ENCODE data around the gene MTHFS.

The MTHFS gene

DNA sequence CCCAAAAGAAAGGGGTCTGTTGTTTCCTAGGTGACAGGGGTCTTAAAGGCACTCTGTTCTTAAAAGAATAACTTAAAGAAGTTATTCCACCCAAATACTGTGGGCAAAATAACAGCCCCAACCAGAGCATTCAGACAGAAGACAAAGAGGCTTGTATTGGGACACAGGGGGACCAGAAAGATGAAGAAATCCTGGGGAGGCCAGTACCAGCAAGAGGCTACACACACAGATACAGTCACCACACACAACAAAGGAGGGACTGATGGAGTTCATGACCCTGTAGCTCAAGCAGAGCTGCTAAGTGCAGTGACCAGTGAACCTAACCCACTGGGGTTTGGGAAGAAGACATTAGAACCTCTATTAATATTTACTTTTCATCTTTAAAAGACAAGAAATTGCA, 59.0 kb downstream of the MTHFS start:
- H3K9me3 Mint-ChIP-seq = no peaks in the 10 kb centered on the region
- H3K36me3 Mint-ChIP-seq (ENCODE audit: low read depth) = peaks cover 41% of the 10 kb centered on the region
- no peaks in the 10 kb centered on the region for H3K4me1 Mint-ChIP-seq
- no peaks in the 10 kb centered on the region for H3K27me3 Mint-ChIP-seq (ENCODE audit: low read depth)
- no peak for TF ChIP-seq CTCF (IDR thresholded peaks at IDR 0.05; ENCODE audit: unreplicated experiment in 3 of 3)
- H3K27ac Mint-ChIP-seq = no peak overlapping the region
- no peak overlapping the region for H3K4me3 Mint-ChIP-seq

- no peak for TF ChIP-seq CTCF (IDR thresholded peaks at IDR 0.05; ENCODE audit: unreplicated experiment in 3 of 3)
- no peak overlapping the region for H3K4me3 Mint-ChIP-seq
- no peaks in the 10 kb centered on the region for H3K27me3 Mint-ChIP-seq (ENCODE audit: low read depth)
- H3K36me3 Mint-ChIP-seq (ENCODE audit: low read depth) = peaks cover 47% of the 10 kb centered on the region
- no peaks in the 10 kb centered on the region for H3K4me1 Mint-ChIP-seq
- H3K9me3 Mint-ChIP-seq = no peaks in the 10 kb centered on the region
- no peak overlapping the region for H3K27ac Mint-ChIP-seq
Measured at GRCh38 chr15:79834495-79834894, 62.3 kb downstream of the MTHFS start.

DNA sequence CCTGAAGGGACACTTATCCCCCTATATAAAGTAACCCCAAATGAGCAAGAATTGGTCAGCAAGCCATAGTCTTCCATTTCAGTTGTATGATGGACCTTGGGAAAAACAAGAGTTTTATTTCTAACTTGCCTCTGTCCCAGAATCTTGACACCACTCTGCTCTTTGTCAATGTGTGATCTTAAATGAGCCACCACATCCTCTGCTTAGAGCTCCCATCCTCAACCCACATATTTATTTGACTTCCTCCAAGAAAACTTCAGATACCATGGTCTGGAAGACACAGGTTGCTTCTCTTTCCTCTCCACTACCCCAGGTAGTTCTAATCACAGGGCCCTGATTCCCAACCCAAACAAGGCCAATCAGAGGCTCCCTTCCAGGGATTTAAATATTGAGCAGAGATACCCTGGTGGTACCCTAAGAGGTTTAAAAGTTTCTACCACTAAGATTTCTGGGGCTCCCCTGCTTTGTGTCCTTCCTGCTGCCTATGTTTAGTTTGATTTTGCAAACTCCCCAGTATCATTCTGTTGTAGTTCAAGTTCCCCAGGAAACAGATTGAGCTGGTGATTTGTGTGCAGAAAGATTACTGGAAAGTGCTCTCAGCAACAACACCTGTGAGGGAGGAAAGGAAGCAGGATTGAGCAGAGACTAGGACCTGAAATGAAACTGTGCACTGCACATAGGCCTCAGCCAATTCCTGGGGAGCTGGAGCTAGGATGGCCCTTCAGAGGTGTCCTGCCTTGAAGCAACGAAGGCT, 64.3 kb downstream of the MTHFS start:
- Mint-ChIP-seq H3K27ac (no peak overlapping the region), H3K27me3 (ENCODE audit: low read depth) (no peaks in the 10 kb centered on the region), H3K4me3 (no peak overlapping the region), H3K4me1 (no peaks in the 10 kb centered on the region), H3K9me3 (peaks cover 4% of the 10 kb centered on the region), H3K36me3 (ENCODE audit: low read depth) (peaks cover 41% of the 10 kb centered on the region)
- TF ChIP-seq CTCF (IDR thresholded peaks at IDR 0.05; ENCODE audit: unreplicated experiment in 3 of 3) = no peak

DNA sequence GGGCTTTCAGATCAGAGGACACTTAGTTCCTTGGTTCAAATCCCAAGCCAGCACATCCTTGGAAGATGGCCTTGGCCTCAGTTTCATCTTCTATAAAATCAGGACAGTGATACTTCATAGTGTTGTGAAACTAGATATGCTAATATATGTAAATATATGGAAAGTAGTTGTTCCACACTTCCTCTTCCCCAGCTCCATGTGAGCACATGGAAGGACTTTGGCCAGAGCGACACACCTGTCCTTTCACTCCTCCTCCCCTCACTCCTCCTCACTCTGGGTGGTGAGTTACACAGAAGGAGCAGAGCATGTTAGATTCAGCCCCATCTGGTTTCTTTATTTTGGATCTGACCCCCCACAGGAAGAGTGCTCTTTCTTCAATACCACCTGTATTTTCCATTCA, 65.2 kb downstream of the MTHFS start:
- TF ChIP-seq CTCF (IDR thresholded peaks at IDR 0.05; ENCODE audit: unreplicated experiment in 3 of 3) = no peak
- peaks cover 4% of the 10 kb centered on the region for H3K9me3 Mint-ChIP-seq
- H3K27ac Mint-ChIP-seq = no peak overlapping the region
- H3K27me3 Mint-ChIP-seq (ENCODE audit: low read depth) = no peaks in the 10 kb centered on the region
- no peaks in the 10 kb centered on the region for H3K4me1 Mint-ChIP-seq
- no peak overlapping the region for H3K4me3 Mint-ChIP-seq
- peaks cover 44% of the 10 kb centered on the region for H3K36me3 Mint-ChIP-seq (ENCODE audit: low read depth)

- Mint-ChIP-seq H3K9me3 (peaks cover 4% of the 10 kb centered on the region), H3K4me3 (no peak overlapping the region), H3K27me3 (ENCODE audit: low read depth) (no peaks in the 10 kb centered on the region), H3K27ac (no peak overlapping the region), H3K4me1 (peaks cover 7% of the 10 kb centered on the region), H3K36me3 (ENCODE audit: low read depth) (peaks cover 48% of the 10 kb centered on the region)
- no peak for TF ChIP-seq CTCF (IDR thresholded peaks at IDR 0.05; ENCODE audit: unreplicated experiment in 3 of 3)
Measured at GRCh38 chr15:79829950-79830349, 66.9 kb downstream of the MTHFS start.

- TF ChIP-seq CTCF (IDR thresholded peaks at IDR 0.05; ENCODE audit: unreplicated experiment in 3 of 3) = no peak
- H3K27ac Mint-ChIP-seq = no peak overlapping the region
- peaks cover 36% of the 10 kb centered on the region for H3K36me3 Mint-ChIP-seq (ENCODE audit: low read depth)
- peaks cover 4% of the 10 kb centered on the region for H3K9me3 Mint-ChIP-seq
- no peaks in the 10 kb centered on the region for H3K27me3 Mint-ChIP-seq (ENCODE audit: low read depth)
- H3K4me3 Mint-ChIP-seq = no peak overlapping the region
- peaks cover 21% of the 10 kb centered on the region for H3K4me1 Mint-ChIP-seq
Measured at GRCh38 chr15:79828447-79828846, 68.4 kb downstream of the MTHFS start.
